SK-N-SH treated with all-trans-retinoic acid at 6 μM for 48 hours (cell line): ENCODE data around the gene TBXT.

Experiments
- ATAC-seq: fragments of 200-7000 bp; cut with Tn5 transposase; 3 replicates; pipeline ENCODE4 v1.9.1; 2020; ENCODE audit warnings: mild to moderate bottlenecking, moderate library complexity
- ARNTL ChIP-seq: fragments of 450-650 bp; formaldehyde crosslinking; IDR thresholded peaks from 2 replicates; pipeline ENCODE4 v1.5.0; 2020; ENCODE audit warnings: low read depth, mild to moderate bottlenecking, moderate library complexity, borderline replicate concordance
- BACH2 ChIP-seq: fragments of 250-450 bp; sonication (Bioruptor Pico); IDR thresholded peaks from 2 replicates; pipeline ENCODE4 v1.9.0; 2021; ENCODE audit warnings: mild to moderate bottlenecking, borderline replicate concordance
- ESRRG ChIP-seq: fragments of 250-450 bp; sonication (Bioruptor Pico); IDR thresholded peaks from 2 replicates; pipeline ENCODE4 v1.6.1; 2021; ENCODE audit warnings: mild to moderate bottlenecking
- GLIS3 ChIP-seq: fragments of 250-450 bp; sonication (Bioruptor Pico); IDR thresholded peaks from 2 replicates; pipeline ENCODE4 v1.5.0; 2020; ENCODE audit warnings: mild to moderate bottlenecking, moderate library complexity
- OSR1 ChIP-seq: fragments of 250-450 bp; sonication (Bioruptor Pico); IDR thresholded peaks from 2 replicates; pipeline ENCODE4 v1.8.0; 2022; ENCODE audit warnings: moderate library complexity, mild to moderate bottlenecking, inconsistent platforms
- PPARA ChIP-seq: fragments of 250-450 bp; sonication (Bioruptor Pico); IDR thresholded peaks from 2 replicates; pipeline ENCODE4 v1.5.0; 2020; ENCODE audit warnings: mild to moderate bottlenecking, borderline replicate concordance
- RARB ChIP-seq: fragments of 250-450 bp; sonication (Bioruptor Pico); IDR thresholded peaks from 2 replicates; pipeline ENCODE4 v1.8.0; 2021; ENCODE audit warnings: mild to moderate bottlenecking, moderate library complexity
- SNAI2 ChIP-seq: fragments of 250-450 bp; sonication (Bioruptor Pico); IDR thresholded peaks from 2 replicates; pipeline ENCODE4 v1.5.0; 2020; ENCODE audit warnings: mild to moderate bottlenecking, moderate library complexity
- TCF4 ChIP-seq: fragments of 250-450 bp; sonication (Bioruptor Pico); IDR thresholded peaks from 2 replicates; pipeline ENCODE4 v1.8.0; 2021; ENCODE audit warnings: mild to moderate bottlenecking, moderate library complexity, borderline replicate concordance
- TOX ChIP-seq: fragments of 250-450 bp; sonication (Bioruptor Pico); IDR thresholded peaks from 2 replicates; pipeline ENCODE4 v1.8.0; 2021; ENCODE audit warnings: mild to moderate bottlenecking, moderate library complexity, borderline replicate concordance
- ZC3H10 ChIP-seq: fragments of 250-450 bp; sonication (Bioruptor Pico); IDR thresholded peaks from 2 replicates; pipeline ENCODE4 v1.5.1; 2021; ENCODE audit warnings: mild to moderate bottlenecking, moderate library complexity
- ZFP3 ChIP-seq: fragments of 250-450 bp; sonication (Bioruptor Pico); IDR thresholded peaks from 2 replicates; pipeline ENCODE4 v1.5.0; 2020; ENCODE audit warnings: mild to moderate bottlenecking, moderate library complexity
- ZFP30 ChIP-seq: fragments of 450-650 bp; formaldehyde crosslinking; IDR thresholded peaks from 2 replicates; pipeline ENCODE4 v1.5.0; 2022; ENCODE audit warnings: mild to moderate bottlenecking, moderate library complexity
- ZNF565 ChIP-seq: fragments of 450-650 bp; formaldehyde crosslinking; conservative IDR thresholded peaks from 2 replicates; pipeline ENCODE4 v1.5.0; 2020; ENCODE audit warnings: low read depth, mild to moderate bottlenecking, moderate library complexity
- ZNF70 ChIP-seq: fragments of 450-650 bp; formaldehyde crosslinking; IDR thresholded peaks from 2 replicates; pipeline ENCODE4 v1.5.0; 2020; ENCODE audit warnings: mild to moderate bottlenecking, moderate library complexity
- ZNF8 ChIP-seq: fragments of 450-650 bp; formaldehyde crosslinking; IDR thresholded peaks from 2 replicates; pipeline ENCODE4 v1.5.0; 2020; ENCODE audit warnings: mild to moderate bottlenecking, moderate library complexity
- TF ChIP-seq, protein P1 (sequence below): fragments of 250-450 bp; sonication (Bioruptor Pico); IDR thresholded peaks from 2 replicates; pipeline ENCODE4 v1.5.1; 2021; ENCODE audit warnings: mild to moderate bottlenecking, moderate library complexity
- TF ChIP-seq, protein P2 (sequence below): fragments of 250-450 bp; sonication (Bioruptor Pico); IDR thresholded peaks from 2 replicates; pipeline ENCODE4 v1.5.1; 2020; ENCODE audit warnings: low read depth, mild to moderate bottlenecking, moderate library complexity
- TF ChIP-seq, protein P3 (sequence below): fragments of 250-450 bp; sonication (Bioruptor Pico); IDR thresholded peaks from 2 replicates; pipeline ENCODE4 v1.5.0; 2020; ENCODE audit warnings: mild to moderate bottlenecking, moderate library complexity

Gene TBXT

DNA sequence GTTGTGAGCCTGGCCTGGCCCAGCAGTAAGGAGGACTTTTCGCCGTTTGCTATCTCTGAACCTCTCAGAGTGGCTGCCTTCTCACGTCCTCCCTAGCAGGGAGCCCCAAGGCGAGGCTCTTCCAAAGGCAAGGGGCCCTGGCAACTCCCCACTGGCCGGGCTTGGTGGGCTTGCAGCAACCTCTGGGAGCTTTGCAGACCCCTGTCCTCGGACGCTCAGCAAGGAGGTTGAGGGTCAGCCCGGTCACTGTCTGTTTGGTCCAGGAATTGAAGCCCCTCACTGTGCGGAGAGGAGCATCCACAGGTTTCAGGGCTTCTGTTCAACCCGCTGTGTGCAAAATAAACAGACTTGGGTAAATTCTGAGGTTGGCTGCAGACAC is 28.2 kb upstream of the TBXT start:
- no peak for TF ChIP-seq ZFP30 (CRISPR knock-in tag)
- TF ChIP-seq ZNF70 (CRISPR knock-in tag): no peak
- no peak for TF ChIP-seq ESRRG
- TF ChIP-seq TOX (CRISPR knock-in tag): no peak
- no peak for ATAC-seq

DNA sequence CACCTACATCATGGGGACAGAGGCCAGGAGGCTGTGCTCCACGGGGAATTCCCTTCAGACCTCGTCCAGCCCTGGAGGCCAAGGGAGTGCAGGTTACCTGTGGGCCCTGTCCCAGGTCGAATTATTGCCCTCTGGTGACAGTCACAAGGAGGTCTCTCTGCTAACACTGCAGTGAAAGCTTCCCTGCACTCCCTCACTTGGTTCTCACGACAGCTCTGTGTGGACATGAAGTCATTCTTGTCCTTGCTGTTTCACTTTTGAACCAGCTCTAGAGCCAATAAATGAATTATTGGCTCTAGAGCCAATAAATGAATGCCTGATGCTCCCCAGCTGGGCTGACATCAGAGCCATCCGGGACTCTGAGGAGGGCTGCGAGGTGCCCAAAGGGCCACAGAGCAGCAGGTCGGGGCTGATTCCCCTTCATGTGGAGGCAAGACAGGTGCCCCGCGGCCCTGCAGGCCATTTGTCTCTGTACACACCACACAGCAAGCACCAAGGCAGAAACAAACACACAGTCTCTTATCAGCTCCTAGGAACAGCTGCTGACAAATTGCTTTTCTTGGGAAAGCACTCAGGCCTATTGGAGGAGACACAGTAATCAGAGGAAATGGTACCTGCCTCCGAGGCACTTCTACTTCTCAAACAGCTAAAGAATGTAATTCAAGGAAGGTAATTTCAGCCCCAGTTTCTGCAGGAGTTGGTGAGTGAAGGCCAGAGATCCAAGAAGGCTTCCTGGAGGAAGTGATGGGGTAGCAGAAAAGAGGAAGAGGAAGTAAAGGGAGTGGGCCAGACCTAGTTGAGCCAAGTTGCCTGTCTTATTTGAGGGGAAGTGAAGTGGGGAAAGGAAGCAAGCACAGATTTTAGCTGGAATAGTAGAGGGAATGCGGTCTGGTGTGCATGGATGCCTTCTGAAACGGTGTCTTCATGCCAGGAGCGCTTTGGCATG is 27.5 kb upstream of the TBXT start:
- TF ChIP-seq ZNF70 (CRISPR knock-in tag) (no peak), ZNF8 (CRISPR knock-in tag) (no peak)
- TF ChIP-seq, protein P1, sequence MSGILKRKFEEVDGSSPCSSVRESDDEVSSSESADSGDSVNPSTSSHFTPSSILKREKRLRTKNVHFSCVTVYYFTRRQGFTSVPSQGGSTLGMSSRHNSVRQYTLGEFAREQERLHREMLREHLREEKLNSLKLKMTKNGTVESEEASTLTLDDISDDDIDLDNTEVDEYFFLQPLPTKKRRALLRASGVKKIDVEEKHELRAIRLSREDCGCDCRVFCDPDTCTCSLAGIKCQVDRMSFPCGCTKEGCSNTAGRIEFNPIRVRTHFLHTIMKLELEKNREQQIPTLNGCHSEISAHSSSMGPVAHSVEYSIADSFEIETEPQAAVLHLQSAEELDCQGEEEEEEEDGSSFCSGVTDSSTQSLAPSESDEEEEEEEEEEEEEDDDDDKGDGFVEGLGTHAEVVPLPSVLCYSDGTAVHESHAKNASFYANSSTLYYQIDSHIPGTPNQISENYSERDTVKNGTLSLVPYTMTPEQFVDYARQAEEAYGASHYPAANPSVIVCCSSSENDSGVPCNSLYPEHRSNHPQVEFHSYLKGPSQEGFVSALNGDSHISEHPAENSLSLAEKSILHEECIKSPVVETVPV (CRISPR knock-in tag): no peak
- ATAC-seq: no peak

DNA sequence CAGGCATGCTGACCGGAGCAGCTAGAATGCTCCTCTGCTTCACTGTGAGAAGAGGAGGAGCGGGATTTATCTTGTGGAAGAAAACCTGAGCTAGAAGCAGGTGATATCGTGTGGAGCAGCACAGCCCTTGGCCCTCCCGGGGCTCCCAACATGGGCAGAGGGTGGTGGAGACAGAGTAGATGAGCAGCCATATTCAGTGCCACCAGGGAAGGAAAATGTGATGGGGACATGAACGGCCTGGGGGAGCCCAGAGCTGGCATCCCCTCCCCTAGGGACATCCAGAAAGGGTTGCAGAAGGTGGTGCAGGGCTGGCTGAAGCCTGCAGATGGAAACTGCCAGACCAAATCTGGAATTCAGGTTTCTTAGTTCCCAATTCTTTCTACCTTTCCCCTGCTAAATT is 24.9 kb upstream of the TBXT start:
- TF ChIP-seq, protein P2, sequence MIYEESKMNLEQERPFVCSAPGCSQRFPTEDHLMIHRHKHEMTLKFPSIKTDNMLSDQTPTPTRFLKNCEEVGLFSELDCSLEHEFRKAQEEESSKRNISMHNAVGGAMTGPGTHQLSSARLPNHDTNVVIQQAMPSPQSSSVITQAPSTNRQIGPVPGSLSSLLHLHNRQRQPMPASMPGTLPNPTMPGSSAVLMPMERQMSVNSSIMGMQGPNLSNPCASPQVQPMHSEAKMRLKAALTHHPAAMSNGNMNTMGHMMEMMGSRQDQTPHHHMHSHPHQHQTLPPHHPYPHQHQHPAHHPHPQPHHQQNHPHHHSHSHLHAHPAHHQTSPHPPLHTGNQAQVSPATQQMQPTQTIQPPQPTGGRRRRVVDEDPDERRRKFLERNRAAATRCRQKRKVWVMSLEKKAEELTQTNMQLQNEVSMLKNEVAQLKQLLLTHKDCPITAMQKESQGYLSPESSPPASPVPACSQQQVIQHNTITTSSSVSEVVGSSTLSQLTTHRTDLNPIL (CRISPR knock-in tag): no peak
- TF ChIP-seq ARNTL (no peak), ZC3H10 (CRISPR knock-in tag) (no peak), ZNF8 (CRISPR knock-in tag) (no peak), GLIS3 (no peak), ZNF565 (CRISPR knock-in tag) (no peak), RARB (CRISPR knock-in tag) (no peak), TOX (CRISPR knock-in tag) (no peak), BACH2 (CRISPR knock-in tag) (no peak), ESRRG (no peak), ZFP3 (CRISPR knock-in tag) (no peak), ZNF70 (CRISPR knock-in tag) (no peak), TCF4 (CRISPR knock-in tag) (no peak), PPARA (CRISPR knock-in tag) (no peak)
- TF ChIP-seq, protein P1 (CRISPR knock-in tag): no peak
- TF ChIP-seq, protein P3, sequence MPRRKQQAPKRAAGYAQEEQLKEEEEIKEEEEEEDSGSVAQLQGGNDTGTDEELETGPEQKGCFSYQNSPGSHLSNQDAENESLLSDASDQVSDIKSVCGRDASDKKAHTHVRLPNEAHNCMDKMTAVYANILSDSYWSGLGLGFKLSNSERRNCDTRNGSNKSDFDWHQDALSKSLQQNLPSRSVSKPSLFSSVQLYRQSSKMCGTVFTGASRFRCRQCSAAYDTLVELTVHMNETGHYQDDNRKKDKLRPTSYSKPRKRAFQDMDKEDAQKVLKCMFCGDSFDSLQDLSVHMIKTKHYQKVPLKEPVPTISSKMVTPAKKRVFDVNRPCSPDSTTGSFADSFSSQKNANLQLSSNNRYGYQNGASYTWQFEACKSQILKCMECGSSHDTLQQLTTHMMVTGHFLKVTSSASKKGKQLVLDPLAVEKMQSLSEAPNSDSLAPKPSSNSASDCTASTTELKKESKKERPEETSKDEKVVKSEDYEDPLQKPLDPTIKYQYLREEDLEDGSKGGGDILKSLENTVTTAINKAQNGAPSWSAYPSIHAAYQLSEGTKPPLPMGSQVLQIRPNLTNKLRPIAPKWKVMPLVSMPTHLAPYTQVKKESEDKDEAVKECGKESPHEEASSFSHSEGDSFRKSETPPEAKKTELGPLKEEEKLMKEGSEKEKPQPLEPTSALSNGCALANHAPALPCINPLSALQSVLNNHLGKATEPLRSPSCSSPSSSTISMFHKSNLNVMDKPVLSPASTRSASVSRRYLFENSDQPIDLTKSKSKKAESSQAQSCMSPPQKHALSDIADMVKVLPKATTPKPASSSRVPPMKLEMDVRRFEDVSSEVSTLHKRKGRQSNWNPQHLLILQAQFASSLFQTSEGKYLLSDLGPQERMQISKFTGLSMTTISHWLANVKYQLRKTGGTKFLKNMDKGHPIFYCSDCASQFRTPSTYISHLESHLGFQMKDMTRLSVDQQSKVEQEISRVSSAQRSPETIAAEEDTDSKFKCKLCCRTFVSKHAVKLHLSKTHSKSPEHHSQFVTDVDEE (CRISPR knock-in tag): no peak
- ATAC-seq: no peak

DNA sequence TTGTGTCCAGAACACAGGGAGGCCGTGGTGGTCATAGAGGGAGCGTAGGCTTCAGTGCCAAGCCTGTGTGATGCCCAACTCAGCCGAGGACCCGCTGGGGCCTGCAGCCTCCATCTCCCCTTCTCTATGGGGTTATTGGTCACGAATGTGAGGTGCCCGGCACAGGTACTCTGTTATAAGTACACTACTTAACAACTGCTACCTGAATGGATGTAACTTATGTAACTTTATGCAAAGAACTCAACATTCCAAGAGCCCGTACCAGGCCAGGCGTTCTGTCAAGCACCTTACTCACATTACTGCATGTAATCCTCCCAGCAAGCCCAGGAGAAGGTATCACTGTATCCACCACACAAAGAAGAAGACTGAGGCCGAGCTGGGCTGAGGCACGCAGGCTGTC is 24.5 kb upstream of the TBXT start:
- TF ChIP-seq SNAI2 (CRISPR knock-in tag) (no peak), OSR1 (CRISPR knock-in tag) (no peak), TOX (CRISPR knock-in tag) (no peak), ZNF565 (CRISPR knock-in tag) (no peak), RARB (CRISPR knock-in tag) (no peak), GLIS3 (no peak)

DNA sequence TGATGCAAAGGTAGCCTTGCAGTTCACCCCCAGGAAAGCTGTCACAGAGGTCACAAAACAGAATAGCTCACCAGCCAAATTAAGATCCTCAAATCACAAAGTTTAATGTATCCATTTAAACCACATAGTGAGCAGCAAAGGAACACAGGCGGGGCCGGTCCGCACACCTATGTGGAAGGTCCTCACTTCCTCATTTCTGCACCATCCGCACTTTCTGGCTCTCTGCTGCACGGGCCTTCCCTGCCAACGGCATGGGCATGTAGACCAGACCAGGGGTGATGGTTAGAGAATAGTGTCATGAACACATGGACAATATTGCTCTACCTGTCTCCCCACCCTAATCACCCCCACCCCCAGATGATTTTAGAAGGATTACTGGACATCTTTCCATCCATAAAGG is 12.1 kb upstream of the TBXT start:
- TF ChIP-seq GLIS3 (no peak), ZNF565 (CRISPR knock-in tag) (no peak), ESRRG (no peak), OSR1 (CRISPR knock-in tag) (no peak), ZNF70 (CRISPR knock-in tag) (no peak)
- no peak for ATAC-seq

More for the DNA sequence above, 24.5 kb upstream of the TBXT start:
- ATAC-seq: no peak
